NCI-H446 treated with DMSO at 0.1 percent for 48 hours (cell line): ENCODE measurements around the gene LUZP1.

ENCODE experiments used
- DNase-seq: peaks from one replicate; lab custom pipeline; 2025; lab: John Stamatoyannopoulos, UW

Gene LUZP1

DNA sequence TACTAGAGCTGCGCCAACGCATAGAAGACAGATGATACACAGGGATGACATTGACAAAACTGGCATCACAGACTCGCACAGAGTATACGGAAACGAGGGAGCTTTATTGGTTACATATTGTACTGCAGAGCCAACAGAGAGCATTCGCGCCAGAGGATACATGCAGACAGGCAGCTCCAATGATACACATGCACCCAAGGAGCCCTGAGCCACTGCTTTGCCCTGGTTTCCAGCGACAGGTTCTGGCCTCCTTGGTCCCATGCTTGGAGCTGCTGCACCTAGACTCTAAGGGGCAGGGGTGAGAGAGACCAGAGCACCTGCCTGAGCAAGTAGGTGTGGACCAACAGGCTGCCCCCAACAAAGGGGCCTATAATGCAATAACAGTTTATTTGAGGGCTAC, 83.8 kb downstream of the LUZP1 start:
- DNase-seq = no peak

DNA sequence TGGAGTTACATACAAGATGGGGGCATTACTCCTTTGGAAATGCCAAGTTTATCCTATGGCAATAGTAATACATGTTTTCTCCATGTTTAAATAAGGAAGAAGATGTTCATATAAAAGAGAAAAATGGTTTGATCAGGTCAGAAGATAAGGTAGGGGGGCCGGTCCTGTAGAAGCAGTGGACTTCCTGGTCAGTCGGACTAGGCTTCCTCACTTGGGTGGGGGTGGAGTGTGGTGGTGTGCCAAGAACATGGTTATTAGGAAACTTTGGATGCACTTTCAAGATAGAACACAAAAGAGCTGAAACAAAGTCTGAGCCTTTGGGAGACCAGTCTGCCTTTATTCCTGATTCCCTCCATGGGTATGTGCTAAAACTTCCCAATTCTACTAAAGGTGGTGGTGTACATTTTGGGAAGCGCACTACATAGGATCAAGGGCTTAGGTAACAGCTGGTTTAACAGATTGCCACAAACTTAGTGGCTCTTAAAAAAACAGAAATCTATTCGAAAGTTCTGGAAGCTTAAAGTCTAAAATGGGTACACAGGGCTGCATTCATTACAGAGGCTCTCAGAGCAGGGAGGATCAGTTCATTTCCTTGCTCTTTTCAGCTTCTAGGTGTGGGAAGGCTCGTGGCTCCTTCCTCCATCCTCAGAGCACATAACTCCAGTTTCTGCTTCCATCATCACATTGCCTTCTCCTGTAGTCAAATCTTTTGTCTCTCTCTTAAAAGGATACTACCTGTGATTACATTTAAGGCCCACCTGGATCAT, 84.8 kb downstream of the LUZP1 start:
- no peak for DNase-seq

DNA sequence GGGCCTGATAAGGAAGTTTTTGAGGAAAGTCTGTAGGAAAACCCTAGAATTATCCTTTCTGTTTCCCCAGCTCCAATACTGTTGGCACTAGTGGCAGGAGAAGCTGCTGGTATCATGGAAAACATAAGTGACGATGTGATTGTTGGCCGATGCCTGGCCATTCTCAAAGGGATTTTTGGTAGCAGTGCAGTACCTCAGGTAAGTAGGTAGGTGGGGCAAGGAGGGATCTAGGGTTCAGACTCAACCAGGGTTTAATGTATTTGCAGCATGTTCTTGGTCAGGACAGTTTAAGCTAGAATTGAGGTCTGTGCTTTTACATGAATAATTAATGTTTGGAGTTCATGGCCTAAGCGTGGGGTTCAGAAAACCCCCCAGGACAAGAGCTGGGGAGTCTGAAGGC, 87.3 kb downstream of the LUZP1 start:
- no peak for DNase-seq

DNA sequence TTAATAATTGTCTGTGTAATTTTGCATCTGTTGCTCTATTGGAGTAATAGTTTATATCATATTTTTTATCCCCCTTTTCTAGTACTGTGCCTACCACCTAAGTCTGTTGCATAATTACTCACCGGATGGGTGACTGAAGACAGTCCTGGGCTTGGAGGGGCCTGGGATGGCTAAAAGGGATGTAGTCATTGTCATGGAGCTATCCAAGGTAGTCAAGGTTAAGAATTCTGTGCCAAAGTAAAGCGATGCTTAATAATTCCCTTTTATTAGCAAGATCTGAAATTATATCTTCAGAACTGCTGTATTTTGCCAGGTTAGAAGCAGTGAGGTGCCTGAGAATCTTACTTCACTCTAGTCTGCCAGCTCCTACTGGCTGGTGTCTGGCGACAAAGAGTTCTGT, 87.8 kb downstream of the LUZP1 start:
- DNase-seq = no peak

DNA sequence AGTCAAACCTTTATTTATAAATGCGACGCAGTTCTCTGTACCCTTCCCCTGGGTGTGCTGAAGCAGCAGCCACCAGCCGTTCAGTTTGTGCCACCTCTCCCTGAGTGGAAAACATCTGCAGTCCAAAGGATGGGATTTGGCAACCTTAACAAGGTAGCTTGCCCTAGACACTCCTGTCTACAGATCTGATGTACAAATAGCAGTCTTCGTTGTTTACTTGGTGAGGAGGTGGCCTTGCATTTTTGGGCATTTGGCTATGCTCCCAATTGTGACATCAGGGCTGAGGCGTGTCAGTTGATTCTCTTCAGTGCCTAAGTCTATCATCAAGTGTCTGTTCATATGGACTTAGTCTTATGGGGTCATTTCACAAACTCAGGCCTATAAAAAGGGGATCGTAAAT, 89.6 kb downstream of the LUZP1 start:
- DNase-seq = no peak

DNA sequence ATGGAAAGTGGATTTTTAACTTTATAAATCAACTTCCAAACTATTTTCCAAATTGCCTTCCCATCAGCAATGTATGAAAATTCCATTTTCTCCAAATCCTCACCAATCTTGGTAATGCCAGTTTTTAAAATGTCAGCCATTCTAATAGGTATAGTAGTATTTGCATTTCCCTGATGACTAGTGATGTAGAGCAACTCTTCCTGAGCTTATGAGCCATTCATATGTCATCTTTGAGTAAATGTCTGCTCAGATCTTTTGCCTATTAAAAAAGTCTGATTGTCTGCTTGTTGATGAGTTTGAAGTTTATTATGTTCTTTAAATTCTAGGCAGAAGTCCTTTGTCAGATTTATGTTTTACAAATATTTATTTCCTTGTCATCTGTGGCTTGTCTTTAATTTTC, 94.6 kb downstream of the LUZP1 start:
- DNase-seq = no peak

DNA sequence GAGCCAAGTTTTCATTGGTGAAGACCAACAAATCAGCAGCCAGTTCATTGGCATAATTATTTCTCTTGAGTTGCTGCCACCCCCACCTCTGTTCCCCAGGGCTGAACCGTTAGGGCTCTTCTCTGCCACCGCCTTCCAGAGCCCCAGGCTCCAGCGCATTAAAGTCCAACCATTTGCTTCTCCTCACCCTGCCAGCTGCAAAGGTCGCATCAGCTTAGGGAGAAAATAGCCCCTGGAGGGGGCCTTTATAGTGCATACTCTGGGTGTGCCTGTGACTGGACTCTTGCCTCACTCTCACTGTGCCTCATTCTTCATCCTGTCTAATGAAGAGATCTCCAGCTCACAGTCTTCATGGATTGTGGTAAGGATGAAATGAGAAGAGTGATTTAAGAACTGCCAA, 99.0 kb downstream of the LUZP1 start:
- no peak for DNase-seq

DNA sequence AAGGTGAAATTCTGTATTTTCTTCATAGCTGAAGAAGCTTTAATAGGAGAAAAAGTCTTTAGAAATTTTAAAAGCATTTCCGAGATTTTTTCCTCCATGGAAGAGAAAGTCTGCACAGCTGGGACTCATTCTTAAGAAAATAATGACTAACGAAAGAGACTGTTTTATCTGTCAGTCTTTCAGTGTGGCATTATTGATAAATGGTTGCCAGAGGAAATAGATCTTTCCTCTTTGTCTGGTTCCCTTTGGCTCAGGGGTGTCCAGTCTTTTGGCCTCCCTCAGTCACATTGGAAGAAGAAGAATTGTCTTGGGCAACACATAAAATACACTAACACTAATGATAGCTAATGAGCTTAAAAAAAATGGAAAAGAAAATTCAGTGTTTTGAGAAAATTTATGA, 99.5 kb downstream of the LUZP1 start:
- no peak for DNase-seq

DNA sequence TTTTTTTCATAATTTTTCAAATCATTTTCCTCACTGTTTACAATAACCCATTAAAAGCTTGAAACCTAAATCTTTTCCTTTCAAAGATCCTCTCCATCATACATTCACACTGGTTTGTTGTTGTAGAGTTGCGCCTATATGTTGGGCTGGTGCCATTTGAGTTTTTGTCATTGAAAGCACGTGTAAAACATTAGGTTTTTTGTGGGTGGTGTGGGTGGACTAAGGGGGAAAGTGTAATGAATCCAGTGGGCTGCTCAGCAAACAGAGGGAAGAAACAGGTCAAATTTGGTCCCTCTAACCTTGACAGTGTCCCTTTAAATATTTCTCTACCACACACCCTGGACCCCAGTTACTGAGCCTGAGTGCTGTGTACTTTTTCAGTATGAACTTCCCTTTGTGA, 102.6 kb downstream of the LUZP1 start:
- DNase-seq = no peak

DNA sequence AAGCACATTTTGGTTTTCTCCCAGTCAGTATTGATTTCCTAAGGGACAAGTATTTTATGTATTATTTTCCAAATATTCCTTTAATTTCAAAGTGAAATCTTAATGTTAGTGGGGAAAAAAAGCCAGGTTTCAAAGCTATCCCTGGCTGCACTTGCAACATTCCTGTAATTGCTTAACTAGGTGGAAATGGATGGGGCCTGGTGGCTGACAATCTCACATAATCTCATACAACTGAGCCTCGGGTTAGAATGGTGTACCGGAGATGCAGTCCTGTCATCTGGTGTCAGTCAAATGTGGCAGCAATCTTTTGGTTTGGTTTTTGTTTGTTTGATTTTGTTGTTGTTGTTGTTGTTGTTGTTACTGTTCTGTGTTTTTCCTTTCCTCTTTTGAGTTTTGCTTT, 103.3 kb downstream of the LUZP1 start:
- no peak for DNase-seq

DNA sequence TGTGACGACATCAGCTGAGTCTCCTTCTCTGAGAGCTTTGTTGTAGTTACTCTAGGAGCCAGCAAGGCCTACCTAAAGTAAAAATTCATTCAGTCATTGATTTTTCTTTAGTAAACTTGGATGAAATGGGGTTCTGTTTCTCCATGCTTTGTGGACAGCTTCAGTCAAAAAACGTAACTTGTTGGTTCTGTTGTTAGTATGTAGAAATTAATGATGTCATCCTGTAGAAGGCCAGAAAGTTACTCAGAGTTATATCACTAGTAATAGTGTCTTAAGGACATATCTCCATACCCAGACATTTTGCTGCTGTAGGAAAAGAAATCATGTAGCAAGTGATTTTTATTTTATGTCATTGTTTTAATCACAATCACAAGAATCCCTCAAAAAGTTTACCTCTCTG, 106.4 kb downstream of the LUZP1 start:
- no peak for DNase-seq

DNA sequence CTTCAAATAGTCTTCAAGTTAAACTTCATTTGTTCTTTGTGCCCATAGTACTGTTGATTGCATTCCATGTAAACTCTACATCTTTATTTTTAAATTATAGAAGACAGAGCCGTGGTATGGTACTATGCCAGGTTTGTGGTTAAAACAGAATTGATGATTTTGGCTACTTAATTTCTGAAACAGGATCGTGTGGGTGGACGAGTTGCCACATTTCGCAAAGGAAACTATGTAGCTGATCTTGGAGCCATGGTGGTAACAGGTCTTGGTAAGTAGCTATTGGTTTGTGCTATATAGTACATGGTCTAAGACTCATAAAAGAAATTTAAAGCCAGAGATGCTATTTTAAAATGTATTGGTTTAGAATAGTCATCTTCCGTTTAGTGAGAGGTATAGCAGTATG, 111.4 kb downstream of the LUZP1 start:
- DNase-seq = no peak

DNA sequence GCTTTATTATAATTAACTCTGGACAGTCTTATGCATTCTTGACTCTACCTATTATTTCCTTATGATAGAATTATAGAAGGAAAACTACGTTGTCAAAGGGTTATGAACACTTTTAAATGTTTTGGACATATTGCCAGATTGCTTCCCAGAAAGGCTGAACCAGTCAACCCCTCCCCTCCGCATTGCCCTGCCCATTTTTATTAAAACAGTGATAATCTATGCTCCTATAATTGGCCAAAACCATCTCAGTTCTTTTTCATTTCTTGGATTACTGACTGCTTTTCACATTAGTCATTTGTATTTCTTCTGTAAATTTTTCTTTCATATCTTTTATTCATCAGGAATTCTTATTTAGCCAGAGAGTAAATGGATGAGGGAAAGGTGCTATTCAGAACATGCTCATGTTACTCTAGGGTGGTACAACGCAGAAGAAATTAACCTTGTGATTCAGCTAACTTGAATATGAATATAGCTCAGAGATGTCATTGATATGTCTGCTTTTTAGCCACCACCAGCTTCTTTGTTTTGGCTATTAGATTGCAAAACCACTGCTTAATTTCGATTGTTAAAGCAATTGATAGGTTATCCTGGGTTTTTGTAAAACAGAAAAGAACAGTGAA, 117.3 kb downstream of the LUZP1 start:
- no peak for DNase-seq

DNA sequence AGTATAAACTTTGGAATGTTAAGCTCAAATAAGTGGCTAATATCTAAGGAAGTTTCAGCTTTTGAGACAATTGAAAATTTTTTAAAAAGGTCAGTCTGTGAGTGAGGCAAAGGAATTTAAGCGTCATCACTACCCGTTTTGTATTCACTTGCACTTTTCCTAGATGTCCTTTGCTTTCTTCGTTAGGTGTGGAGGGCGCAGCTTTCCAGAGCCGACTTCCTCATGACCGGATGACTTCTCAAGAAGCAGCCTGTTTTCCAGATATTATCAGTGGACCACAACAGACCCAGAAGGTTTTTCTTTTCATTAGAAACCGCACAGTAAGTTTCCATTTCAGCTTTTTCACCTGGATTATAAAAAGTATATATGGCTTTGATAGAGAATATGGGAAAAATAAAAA, 118.5 kb downstream of the LUZP1 start:
- DNase-seq = no peak

DNA sequence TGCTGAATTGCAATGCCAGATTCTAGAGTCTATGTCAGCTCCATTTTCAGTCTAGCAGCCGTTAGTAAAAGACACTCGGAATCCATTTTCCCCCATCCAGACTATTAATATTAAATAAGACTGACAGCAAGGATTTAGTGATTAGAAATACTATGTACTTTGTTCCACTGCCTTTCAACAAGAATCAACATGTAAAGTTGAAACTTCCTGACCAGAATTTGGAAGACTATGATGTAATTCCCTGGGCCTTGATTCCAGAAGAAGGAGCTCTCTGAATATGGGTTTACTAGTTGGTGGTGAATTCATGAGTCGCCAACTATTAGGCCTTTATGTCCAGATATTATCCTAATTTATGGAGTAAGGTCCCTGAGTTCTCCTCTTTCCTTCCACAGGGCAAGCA, 124.6 kb downstream of the LUZP1 start:
- DNase-seq = no peak

DNA sequence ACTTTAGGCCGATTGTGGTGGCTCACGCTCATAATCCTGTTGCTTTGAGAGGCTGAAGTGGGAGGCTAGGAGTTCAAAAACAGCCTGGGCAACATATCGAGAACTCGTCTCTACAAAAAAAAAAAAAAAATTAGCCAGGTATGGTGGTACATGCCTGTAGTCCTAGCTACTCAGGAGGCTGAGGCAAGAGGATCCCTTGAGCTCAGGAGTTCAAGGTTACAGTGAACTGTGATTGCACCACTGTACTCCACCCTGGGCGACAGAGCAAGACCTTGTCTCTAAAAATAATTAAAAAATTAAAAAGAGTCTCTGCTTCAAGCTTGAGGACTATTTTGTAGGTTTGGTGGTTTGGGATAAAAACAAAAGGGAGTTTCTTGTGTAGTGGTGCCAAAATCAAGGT, 128.1 kb downstream of the LUZP1 start:
- no peak for DNase-seq

DNA sequence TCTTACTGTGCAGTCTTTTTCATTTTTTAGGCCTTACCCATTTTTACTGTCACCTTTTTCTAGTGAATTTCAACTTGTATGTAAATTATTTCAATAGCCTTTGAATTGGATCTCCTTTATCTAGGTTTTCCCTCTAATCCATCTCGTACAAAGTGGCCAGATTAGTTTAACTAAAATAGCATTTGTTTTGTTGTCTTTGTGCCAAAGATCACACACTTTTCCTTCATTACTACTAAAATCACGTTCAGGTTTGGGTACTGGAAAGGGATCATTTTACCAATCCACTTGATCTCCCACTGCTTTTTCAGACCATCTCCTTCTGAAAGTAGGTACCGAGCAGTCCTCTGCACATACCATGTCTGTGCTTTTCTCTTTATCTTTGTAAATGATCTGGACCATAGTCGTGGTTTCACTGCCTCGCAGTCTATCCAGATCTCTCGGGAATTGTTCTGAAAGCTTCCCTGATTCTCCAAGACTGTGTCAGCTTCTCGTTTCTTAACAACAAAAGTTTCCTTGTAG, 129.3 kb downstream of the LUZP1 start:
- no peak for DNase-seq

DNA sequence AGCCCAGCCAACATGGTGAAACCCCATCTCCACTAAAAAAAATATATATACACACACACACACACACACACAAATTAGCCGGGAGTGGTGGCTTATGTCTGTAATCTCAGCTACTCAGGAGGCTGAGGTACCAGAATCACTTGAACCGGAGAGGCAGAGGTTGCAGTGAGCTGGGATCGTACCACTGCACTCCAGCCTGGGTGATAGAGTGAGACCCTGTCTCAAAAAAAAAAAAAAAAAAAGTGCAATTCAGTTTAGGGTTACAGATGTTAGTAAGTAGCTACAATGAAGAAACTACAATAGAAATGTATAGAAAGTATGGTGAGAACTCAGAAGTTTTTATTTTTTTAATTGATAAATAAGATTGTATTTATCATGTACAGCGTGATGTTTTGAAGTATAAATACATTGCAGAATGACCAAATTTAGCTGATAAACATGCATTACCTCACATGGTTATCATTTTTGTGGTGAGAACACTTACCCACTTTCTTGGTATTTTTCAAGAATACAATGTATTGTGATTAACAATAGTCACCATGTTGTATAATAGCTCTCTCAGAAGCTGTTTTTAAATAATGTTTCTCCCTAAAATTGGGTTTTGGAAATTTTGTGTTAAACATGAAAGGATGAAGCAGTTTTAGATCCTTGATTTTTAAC, 131.4 kb downstream of the LUZP1 start:
- no peak for DNase-seq

DNA sequence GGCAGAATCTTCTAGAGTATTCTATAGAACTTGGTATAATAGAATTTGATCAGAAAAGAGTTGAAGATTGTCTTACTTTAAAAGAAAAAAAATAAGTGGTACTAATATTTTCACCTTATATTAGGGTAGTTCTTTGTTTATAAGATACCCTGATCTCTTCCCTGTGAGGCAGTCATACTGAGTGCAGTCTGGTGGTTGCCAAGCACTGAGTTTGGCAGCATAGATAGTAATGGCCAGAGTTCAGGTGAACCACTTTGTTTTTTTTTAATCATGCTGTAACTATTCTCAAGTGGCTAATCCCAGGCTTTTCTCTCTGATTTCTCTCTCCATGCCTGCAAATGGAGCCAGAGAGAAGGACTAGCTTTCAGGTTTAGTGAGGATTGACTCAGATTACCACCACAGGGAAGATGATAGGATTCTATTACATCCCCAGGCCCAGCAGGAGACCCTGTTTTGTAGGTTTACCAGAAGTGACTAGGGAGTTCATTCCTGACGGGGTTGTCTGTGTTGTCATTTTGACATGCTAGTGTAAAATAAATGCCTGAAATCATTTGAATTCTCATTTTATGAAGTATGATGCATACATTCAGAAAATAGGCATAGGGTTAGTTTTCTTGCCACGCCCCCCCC, 132.7 kb downstream of the LUZP1 start:
- DNase-seq = no peak
